ENCODE results near the gene PEAK3.

DNA sequence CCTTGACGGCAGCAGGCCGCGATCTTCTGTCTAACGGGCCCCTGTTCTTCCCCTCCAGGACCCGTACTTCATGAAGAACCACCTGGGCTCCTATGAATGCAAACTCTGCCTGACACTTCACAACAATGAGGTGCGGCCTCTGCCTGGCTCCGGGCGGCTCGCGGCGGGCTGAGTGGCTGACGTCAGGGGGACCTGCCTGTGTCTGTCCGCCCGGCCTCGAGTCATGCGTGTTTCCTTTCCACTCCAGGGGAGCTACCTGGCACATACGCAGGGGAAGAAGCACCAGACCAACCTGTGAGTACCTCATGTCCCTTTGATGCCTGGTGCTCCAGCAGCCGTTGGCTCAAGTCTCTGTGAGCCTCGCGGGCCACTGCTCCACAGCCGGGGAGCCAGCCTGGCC is 37.5 kb downstream of the PEAK3 start:
- TF ChIP-seq, protein P1, sequence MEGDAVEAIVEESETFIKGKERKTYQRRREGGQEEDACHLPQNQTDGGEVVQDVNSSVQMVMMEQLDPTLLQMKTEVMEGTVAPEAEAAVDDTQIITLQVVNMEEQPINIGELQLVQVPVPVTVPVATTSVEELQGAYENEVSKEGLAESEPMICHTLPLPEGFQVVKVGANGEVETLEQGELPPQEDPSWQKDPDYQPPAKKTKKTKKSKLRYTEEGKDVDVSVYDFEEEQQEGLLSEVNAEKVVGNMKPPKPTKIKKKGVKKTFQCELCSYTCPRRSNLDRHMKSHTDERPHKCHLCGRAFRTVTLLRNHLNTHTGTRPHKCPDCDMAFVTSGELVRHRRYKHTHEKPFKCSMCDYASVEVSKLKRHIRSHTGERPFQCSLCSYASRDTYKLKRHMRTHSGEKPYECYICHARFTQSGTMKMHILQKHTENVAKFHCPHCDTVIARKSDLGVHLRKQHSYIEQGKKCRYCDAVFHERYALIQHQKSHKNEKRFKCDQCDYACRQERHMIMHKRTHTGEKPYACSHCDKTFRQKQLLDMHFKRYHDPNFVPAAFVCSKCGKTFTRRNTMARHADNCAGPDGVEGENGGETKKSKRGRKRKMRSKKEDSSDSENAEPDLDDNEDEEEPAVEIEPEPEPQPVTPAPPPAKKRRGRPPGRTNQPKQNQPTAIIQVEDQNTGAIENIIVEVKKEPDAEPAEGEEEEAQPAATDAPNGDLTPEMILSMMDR (IDR thresholded peaks at IDR 0.05) = no peak
- no peak for TF ChIP-seq POLR2AphosphoS5 (IDR thresholded peaks at IDR 0.05)
- no peak for TF ChIP-seq POLR2A (IDR thresholded peaks at IDR 0.05)

All from breast epithelium (tissue), 3 donors.